ENCODE results near the gene AK3.

GRCh38 chr9:4748612-4749011, 7.6 kb upstream of the AK3 start:
- no peak for TF ChIP-seq EZH2 (IDR thresholded peaks at IDR 0.05; ENCODE audit: insufficient read depth, low read length)
- TF ChIP-seq, protein P1, sequence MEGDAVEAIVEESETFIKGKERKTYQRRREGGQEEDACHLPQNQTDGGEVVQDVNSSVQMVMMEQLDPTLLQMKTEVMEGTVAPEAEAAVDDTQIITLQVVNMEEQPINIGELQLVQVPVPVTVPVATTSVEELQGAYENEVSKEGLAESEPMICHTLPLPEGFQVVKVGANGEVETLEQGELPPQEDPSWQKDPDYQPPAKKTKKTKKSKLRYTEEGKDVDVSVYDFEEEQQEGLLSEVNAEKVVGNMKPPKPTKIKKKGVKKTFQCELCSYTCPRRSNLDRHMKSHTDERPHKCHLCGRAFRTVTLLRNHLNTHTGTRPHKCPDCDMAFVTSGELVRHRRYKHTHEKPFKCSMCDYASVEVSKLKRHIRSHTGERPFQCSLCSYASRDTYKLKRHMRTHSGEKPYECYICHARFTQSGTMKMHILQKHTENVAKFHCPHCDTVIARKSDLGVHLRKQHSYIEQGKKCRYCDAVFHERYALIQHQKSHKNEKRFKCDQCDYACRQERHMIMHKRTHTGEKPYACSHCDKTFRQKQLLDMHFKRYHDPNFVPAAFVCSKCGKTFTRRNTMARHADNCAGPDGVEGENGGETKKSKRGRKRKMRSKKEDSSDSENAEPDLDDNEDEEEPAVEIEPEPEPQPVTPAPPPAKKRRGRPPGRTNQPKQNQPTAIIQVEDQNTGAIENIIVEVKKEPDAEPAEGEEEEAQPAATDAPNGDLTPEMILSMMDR (IDR thresholded peaks at IDR 0.05; ENCODE audit: insufficient read depth, low read depth, low read length) = no peak

Measured in astrocyte (in vitro differentiated cells and primary cell).